Activated T-helper 2 cell treated with anti-CD3 and anti-CD28 coated beads, Interferon-gamma antibody, Interleukin-2, Interleukin-4, amounts not matched to agents 10 μg/mL and 5 μg/mL and 100 μg/mL, durations not matched to agents 14 hours and 24 hours and 36 hours (primary cell): ENCODE results near the gene PROCA1. TPM values are rescaled to one million over a fixed set of nuclear protein-coding genes. Genes with fewer than 3 reads are reported as not detected.
A peak's percentile ranks its signal among the peaks of the same experiment; 100 is the strongest.

Source experiments
- DNase-seq: peaks from one replicate; pipeline ENCODE4 v3.0.0; 2021; ENCODE audit warnings: low spot score
- H3K27ac Mint-ChIP-seq: one replicate; pipeline ENCODE4 v1.8.0; 2021; ENCODE audit warnings: mixed read lengths
- H3K27me3 Mint-ChIP-seq: one replicate; pipeline ENCODE4 v1.8.0; 2021; ENCODE audit warnings: low read depth, mixed read lengths
- H3K36me3 Mint-ChIP-seq: one replicate; pipeline ENCODE4 v1.8.0; 2021; ENCODE audit warnings: low read depth, mixed read lengths
- H3K4me1 Mint-ChIP-seq: one replicate; pipeline ENCODE4 v1.8.0; 2021; ENCODE audit warnings: low read depth, mixed read lengths
- H3K4me3 Mint-ChIP-seq: one replicate; pipeline ENCODE4 v1.8.0; 2021; ENCODE audit warnings: low read depth, mild to moderate bottlenecking, moderate library complexity, mixed read lengths
- H3K9me3 Mint-ChIP-seq: one replicate; pipeline ENCODE4 v1.8.0; 2021; ENCODE audit warnings: mixed read lengths
- intact Hi-C: fragments of 100-400 bp; cut with micrococcal nuclease; formaldehyde crosslinking; loops from one replicate; pipeline ENCODE4 v1.15.1; 2023
- total RNA-seq: library from RNA; stranded (reverse); gene quantifications from 2 replicates; pipeline ENCODE4 v1.2.3, GENCODE V29; 2022

Gene PROCA1
- total RNA-seq, 1 donor from 2014 or later = 7.7 TPM

GRCh38 chr17:28705728-28706334 is 5.9 kb downstream of the PROCA1 start:
- H3K4me1 Mint-ChIP-seq = peaks cover 2% of the 10 kb centered on the region
- peak overlapping the region; percentile 18 for H3K27ac Mint-ChIP-seq
- H3K36me3 Mint-ChIP-seq = peaks cover 33% of the 10 kb centered on the region
- H3K9me3 Mint-ChIP-seq = no peaks in the 10 kb centered on the region
- H3K4me3 Mint-ChIP-seq = no peak overlapping the region
- intact Hi-C loops = no loop called here
- no peaks in the 10 kb centered on the region for H3K27me3 Mint-ChIP-seq
- DNase-seq = no peak

GRCh38 chr17:28705074-28705659 is 6.5 kb downstream of the PROCA1 start:
- no peak for DNase-seq
- Mint-ChIP-seq H3K27ac (no peak overlapping the region), H3K9me3 (no peaks in the 10 kb centered on the region), H3K4me3 (no peak overlapping the region), H3K4me1 (no peaks in the 10 kb centered on the region), H3K36me3 (peaks cover 37% of the 10 kb centered on the region), H3K27me3 (no peaks in the 10 kb centered on the region)
- intact Hi-C loops = no loop called here

GRCh38 chr17:28704219-28704858 is 7.3 kb downstream of the PROCA1 start:
- H3K4me3 Mint-ChIP-seq = no peak overlapping the region
- no peaks in the 10 kb centered on the region for H3K9me3 Mint-ChIP-seq
- H3K36me3 Mint-ChIP-seq = peaks cover 46% of the 10 kb centered on the region
- no peaks in the 10 kb centered on the region for H3K4me1 Mint-ChIP-seq
- DNase-seq = no peak
- no peaks in the 10 kb centered on the region for H3K27me3 Mint-ChIP-seq
- H3K27ac Mint-ChIP-seq = no peak overlapping the region
- intact Hi-C loops = no loop called here

- H3K9me3 Mint-ChIP-seq = no peaks in the 10 kb centered on the region
- peaks cover 49% of the 10 kb centered on the region for H3K36me3 Mint-ChIP-seq
- intact Hi-C loops = no loop called here
- no peaks in the 10 kb centered on the region for H3K27me3 Mint-ChIP-seq
- H3K4me3 Mint-ChIP-seq = no peak overlapping the region
- no peak for DNase-seq
- H3K27ac Mint-ChIP-seq = no peak overlapping the region
- H3K4me1 Mint-ChIP-seq = no peaks in the 10 kb centered on the region
These were observed 8.0 kb downstream of the PROCA1 start for GRCh38 chr17:28703552-28704218.

GRCh38 chr17:28702752-28703150 is 8.9 kb downstream of the PROCA1 start:
- Mint-ChIP-seq H3K4me3 (no peak overlapping the region), H3K4me1 (no peaks in the 10 kb centered on the region), H3K9me3 (no peaks in the 10 kb centered on the region), H3K36me3 (peaks cover 56% of the 10 kb centered on the region), H3K27me3 (no peaks in the 10 kb centered on the region), H3K27ac (no peak overlapping the region)
- no peak for DNase-seq
- intact Hi-C loops = no loop called here

GRCh38 chr17:28702026-28702751 is 9.5 kb downstream of the PROCA1 start:
- no peak overlapping the region for H3K27ac Mint-ChIP-seq
- peaks cover 61% of the 10 kb centered on the region for H3K36me3 Mint-ChIP-seq
- intact Hi-C loops = no loop called here
- no peak for DNase-seq
- no peaks in the 10 kb centered on the region for H3K27me3 Mint-ChIP-seq
- no peaks in the 10 kb centered on the region for H3K4me1 Mint-ChIP-seq
- no peaks in the 10 kb centered on the region for H3K9me3 Mint-ChIP-seq
- H3K4me3 Mint-ChIP-seq = no peak overlapping the region

- Mint-ChIP-seq H3K4me3 (no peak overlapping the region), H3K27ac (no peak overlapping the region), H3K4me1 (no peaks in the 10 kb centered on the region), H3K36me3 (peaks cover 66% of the 10 kb centered on the region), H3K27me3 (no peaks in the 10 kb centered on the region), H3K9me3 (no peaks in the 10 kb centered on the region)
- intact Hi-C loops = no loop called here
- no peak for DNase-seq
These were observed 10.7 kb downstream of the PROCA1 start for GRCh38 chr17:28700830-28701492.

- Mint-ChIP-seq H3K4me1 (no peaks in the 10 kb centered on the region), H3K36me3 (peaks cover 71% of the 10 kb centered on the region), H3K27ac (no peak overlapping the region), H3K9me3 (no peaks in the 10 kb centered on the region), H3K4me3 (no peak overlapping the region), H3K27me3 (no peaks in the 10 kb centered on the region)
- DNase-seq = no peak
- intact Hi-C loops = no loop called here
These were observed 11.4 kb downstream of the PROCA1 start for GRCh38 chr17:28700278-28700677.

- Mint-ChIP-seq H3K9me3 (no peaks in the 10 kb centered on the region), H3K4me3 (no peak overlapping the region), H3K4me1 (no peaks in the 10 kb centered on the region), H3K36me3 (peaks cover 78% of the 10 kb centered on the region), H3K27ac (no peak overlapping the region), H3K27me3 (no peaks in the 10 kb centered on the region)
- DNase-seq = no peak
- intact Hi-C loops = no loop called here
These were observed 13.3 kb downstream of the PROCA1 start for GRCh38 chr17:28698253-28698941.

GRCh38 chr17:28693869-28694268 is 17.8 kb downstream of the PROCA1 start:
- H3K4me1 Mint-ChIP-seq = no peaks in the 10 kb centered on the region
- no peak overlapping the region for H3K27ac Mint-ChIP-seq
- no peak for DNase-seq
- intact Hi-C loops = no loop called here
- no peak overlapping the region for H3K4me3 Mint-ChIP-seq
- H3K27me3 Mint-ChIP-seq = no peaks in the 10 kb centered on the region
- H3K36me3 Mint-ChIP-seq = peaks cover 77% of the 10 kb centered on the region
- H3K9me3 Mint-ChIP-seq = no peaks in the 10 kb centered on the region

GRCh38 chr17:28689011-28689410 is 22.7 kb downstream of the PROCA1 start:
- intact Hi-C loops = no loop called here
- H3K4me3 Mint-ChIP-seq = no peak overlapping the region
- no peak overlapping the region for H3K27ac Mint-ChIP-seq
- no peak for DNase-seq
- no peaks in the 10 kb centered on the region for H3K27me3 Mint-ChIP-seq
- peaks cover 83% of the 10 kb centered on the region for H3K36me3 Mint-ChIP-seq
- H3K9me3 Mint-ChIP-seq = no peaks in the 10 kb centered on the region
- H3K4me1 Mint-ChIP-seq = no peaks in the 10 kb centered on the region

GRCh38 chr17:28688481-28688880 is 23.2 kb downstream of the PROCA1 start:
- H3K27ac Mint-ChIP-seq = no peak overlapping the region
- H3K9me3 Mint-ChIP-seq = no peaks in the 10 kb centered on the region
- H3K4me3 Mint-ChIP-seq = no peak overlapping the region
- H3K36me3 Mint-ChIP-seq = peaks cover 81% of the 10 kb centered on the region
- no peaks in the 10 kb centered on the region for H3K27me3 Mint-ChIP-seq
- no peaks in the 10 kb centered on the region for H3K4me1 Mint-ChIP-seq
- no peak for DNase-seq
- intact Hi-C loops = no loop called here
